Spleen (tissue), 11 donors: Measurements from ENCODE around the gene CRB2. TPM values are rescaled to one million over a fixed set of nuclear protein-coding genes. Genes with fewer than 3 reads are reported as not detected.

Experiments used
- DNase-seq: peaks from one replicate; pipeline ENCODE4 v3.0.0-alpha.2; 2020
- H3K27ac ChIP-seq, 8 donors: fragments of 200-600 bp; sonication (generic) in 7 of 8; 1 replicate in 4 of 8; 2 replicates in 4 of 8; pipeline versions ENCODE4 v1.5.0 to v1.8.0; 2016 to 2021; ENCODE audit warnings: inconsistent platforms in 4 of 8, mild to moderate bottlenecking in 4 of 8, moderate library complexity in 1 of 8
- H3K27me3 ChIP-seq, 7 donors: fragments of 200-600 bp; sonication (generic) in 6 of 7; replicated peaks in 1 of 7; 1 replicate in 4 of 7; 2 replicates in 3 of 7; pipeline versions ENCODE4 v1.5.0 to v1.8.0; 2016 to 2021; ENCODE audit warnings: inconsistent platforms in 3 of 7, mild to moderate bottlenecking in 1 of 7
- H3K36me3 ChIP-seq, 6 donors: fragments of 200-600 bp; sonication (generic) in 5 of 6; 1 replicate in 4 of 6; 2 replicates in 2 of 6; pipeline versions ENCODE4 v1.5.0 to v1.8.0; 2016 to 2021; ENCODE audit warnings: inconsistent platforms in 2 of 6
- H3K4me1 ChIP-seq, 6 donors: fragments of 200-600 bp; sonication (generic) in 5 of 6; 1 replicate in 3 of 6; 2 replicates in 3 of 6; pipeline versions ENCODE4 v1.5.0 to v1.8.0; 2016 to 2021; ENCODE audit warnings: inconsistent platforms in 3 of 6
- H3K4me3 ChIP-seq, 8 donors: fragments of 200-600 bp; sonication (generic) in 7 of 8; 1 replicate in 4 of 8; 2 replicates in 4 of 8; pipeline versions ENCODE4 v1.5.0 to v1.8.0; 2016 to 2021; ENCODE audit warnings: inconsistent platforms in 4 of 8, mild to moderate bottlenecking in 4 of 8, moderate library complexity in 2 of 8
- H3K9me3 ChIP-seq, 8 donors: fragments of 200-600 bp; sonication (generic) in 7 of 8; 1 replicate in 4 of 8; 2 replicates in 4 of 8; pipeline versions ENCODE4 v1.5.0 to v1.8.0; 2016 to 2021; ENCODE audit warnings: inconsistent platforms in 4 of 8
- POLR2A ChIP-seq, 3 donors: fragments of 450-650 bp; IDR thresholded peaks; one replicate each; pipeline ENCODE4 v1.5.1; 2017; ENCODE audit warnings: antibody characterized with exemption in 3 of 3, mild to moderate bottlenecking in 1 of 3
- POLR2AphosphoS5 ChIP-seq, 3 donors: sonication (generic); formaldehyde crosslinking; IDR thresholded peaks; one replicate each; pipeline ENCODE4 v1.5.1; 2017; ENCODE audit warnings: antibody characterized with exemption in 3 of 3
- WGBS, 5 donors: extraction: QIAGEN DNeasy Blood & Tissue Kit in 3 of 5; methylation state at CpG; one replicate each; pipeline versions ENCODE4 v1.1.5 to v1.1.7; 2013 to 2018; 5-methylcytosine and 5-hydroxymethylcytosine counted together
- intact Hi-C: fragments of 100-400 bp; cut with DNase I; formaldehyde crosslinking; loops from one replicate; pipeline ENCODE4 v1.15.0; 2023; ENCODE audit warnings: low total_unique reads
- polyA plus RNA-seq, 3 donors: library from polyadenylated mRNA; stranded (reverse); fragments of 200-250 nt; gene quantifications; one replicate each; pipeline ENCODE4 v1.2.1, GENCODE V29; 2013
- total RNA-seq, 7 donors: library from RNA; depleted of rRNA in 3 of 7; stranded (reverse); fragments of >200 nt in 3 of 7; fragmentation: NEBNext Ultra II Directional in 4 of 7; extraction: Animal tissue kit (Norgen Biotek cat#: 25700) in 4 of 7; gene quantifications; one replicate each; pipeline versions ENCODE4 v1.1.0 to v1.2.1, GENCODE V29; 2016 to 2021
- TF ChIP-seq, protein P1 (sequence below), 11 experiments: fragments of 200-600 bp in 7 of 11; fragments of 450-650 bp in 4 of 11; sonication (generic) in 4 of 11; IDR thresholded peaks in 8 of 11; conservative IDR thresholded peaks in 3 of 11; 1 replicate in 7 of 11; 2 replicates in 4 of 11; pipeline versions ENCODE4 v1.4.0 to v1.8.0; 2016 to 2021; ENCODE audit warnings: antibody characterized with exemption in 11 of 11, inconsistent platforms in 4 of 11, mild to moderate bottlenecking in 1 of 11
- donor health status: healthy with polysubstance abuse.
- donor health status: DM: no; HTN: no; CAD: no; lungs with moderate emphysema.
- donor health status: DM: no; HTN: no; CAD: no.
- donor health status: Bipolar disorder and iron deficiency.
- donor health status: healthy.
- donor health status: DM: no; HTN: no; CAD: no.
- donor health status: DM: yes; HTN: yes; CAD: no.

CRB2 gene
- total and polyA plus RNA-seq, 10 donors = 0.34 to 3.0 (median 1.6) TPM

DNA sequence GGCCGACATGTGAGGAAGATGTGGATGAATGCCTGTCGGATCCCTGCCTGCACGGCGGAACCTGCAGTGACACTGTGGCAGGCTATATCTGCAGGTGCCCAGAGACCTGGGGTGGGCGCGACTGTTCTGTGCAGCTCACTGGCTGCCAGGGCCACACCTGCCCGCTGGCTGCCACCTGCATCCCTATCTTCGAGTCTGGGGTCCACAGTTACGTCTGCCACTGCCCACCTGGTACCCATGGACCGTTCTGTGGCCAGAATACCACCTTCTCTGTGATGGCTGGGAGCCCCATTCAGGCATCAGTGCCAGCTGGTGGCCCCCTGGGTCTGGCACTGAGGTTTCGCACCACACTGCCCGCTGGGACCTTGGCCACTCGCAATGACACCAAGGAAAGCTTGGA is 14.1 kb downstream of the CRB2 start:
- Histone ChIP-seq H3K4me3 (no peak overlapping the region), H3K27me3 (peaks cover 0 to 93% (median 50%) of the 10 kb centered on the region in 7 donors)
- DNase-seq = no peak

DNA sequence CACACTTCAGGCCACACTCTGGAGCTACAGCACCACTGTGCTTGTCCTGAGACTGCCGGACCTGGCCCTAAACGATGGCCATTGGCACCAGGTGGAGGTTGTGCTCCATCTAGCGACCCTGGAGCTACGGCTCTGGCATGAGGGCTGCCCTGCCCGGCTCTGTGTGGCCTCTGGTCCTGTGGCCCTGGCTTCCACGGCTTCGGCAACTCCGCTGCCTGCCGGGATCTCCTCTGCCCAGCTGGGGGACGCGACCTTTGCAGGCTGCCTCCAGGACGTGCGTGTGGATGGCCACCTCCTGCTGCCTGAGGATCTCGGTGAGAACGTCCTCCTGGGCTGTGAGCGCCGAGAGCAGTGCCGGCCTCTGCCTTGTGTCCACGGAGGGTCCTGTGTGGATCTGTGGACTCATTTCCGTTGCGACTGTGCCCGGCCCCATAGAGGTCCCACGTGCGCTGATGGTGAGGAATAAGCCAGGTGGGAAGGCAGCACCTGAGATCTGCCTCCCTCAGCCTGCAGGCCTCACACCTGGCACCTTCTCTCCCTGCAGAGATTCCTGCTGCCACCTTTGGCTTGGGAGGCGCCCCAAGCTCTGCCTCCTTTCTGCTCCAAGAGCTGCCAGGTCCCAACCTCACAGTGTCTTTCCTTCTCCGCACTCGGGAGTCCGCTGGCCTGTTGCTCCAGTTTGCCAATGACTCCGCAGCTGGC is 14.7 kb downstream of the CRB2 start:
- WGBS, 5 donors = 83 to 92% (median 85%) methylated on average over 10 to 29 of the region's 29 CpGs
- Histone ChIP-seq H3K27ac (no peak overlapping the region), H3K36me3 (no peaks in the 10 kb centered on the region), H3K9me3 (no peaks in the 10 kb centered on the region), H3K27me3 (peaks cover 0 to 98% (median 50%) of the 10 kb centered on the region in 7 donors), H3K4me1 (peaks cover 0 to 29% (median 18%) of the 10 kb centered on the region in 6 donors), H3K4me3 (no peak overlapping the region)
- intact Hi-C loops = no loop called here
- TF ChIP-seq POLR2A (IDR thresholded peaks at IDR 0.05) (no peak), POLR2AphosphoS5 (IDR thresholded peaks at IDR 0.05) (no peak)
- TF ChIP-seq, protein P1, sequence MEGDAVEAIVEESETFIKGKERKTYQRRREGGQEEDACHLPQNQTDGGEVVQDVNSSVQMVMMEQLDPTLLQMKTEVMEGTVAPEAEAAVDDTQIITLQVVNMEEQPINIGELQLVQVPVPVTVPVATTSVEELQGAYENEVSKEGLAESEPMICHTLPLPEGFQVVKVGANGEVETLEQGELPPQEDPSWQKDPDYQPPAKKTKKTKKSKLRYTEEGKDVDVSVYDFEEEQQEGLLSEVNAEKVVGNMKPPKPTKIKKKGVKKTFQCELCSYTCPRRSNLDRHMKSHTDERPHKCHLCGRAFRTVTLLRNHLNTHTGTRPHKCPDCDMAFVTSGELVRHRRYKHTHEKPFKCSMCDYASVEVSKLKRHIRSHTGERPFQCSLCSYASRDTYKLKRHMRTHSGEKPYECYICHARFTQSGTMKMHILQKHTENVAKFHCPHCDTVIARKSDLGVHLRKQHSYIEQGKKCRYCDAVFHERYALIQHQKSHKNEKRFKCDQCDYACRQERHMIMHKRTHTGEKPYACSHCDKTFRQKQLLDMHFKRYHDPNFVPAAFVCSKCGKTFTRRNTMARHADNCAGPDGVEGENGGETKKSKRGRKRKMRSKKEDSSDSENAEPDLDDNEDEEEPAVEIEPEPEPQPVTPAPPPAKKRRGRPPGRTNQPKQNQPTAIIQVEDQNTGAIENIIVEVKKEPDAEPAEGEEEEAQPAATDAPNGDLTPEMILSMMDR (IDR thresholded peaks at IDR 0.05 in 8 of 11, conservative IDR thresholded peaks at IDR 0.05 in 3 of 11) = no peak
- no peak for DNase-seq

More for the DNA sequence above, 14.1 kb downstream of the CRB2 start:
- 85 to 94% (median 90%) methylated on average over 8 to 13 of the region's 13 CpGs for WGBS, 5 donors
- H3K4me1 ChIP-seq = peaks cover 0 to 24% (median 14%) of the 10 kb centered on the region in 6 donors
- H3K27ac ChIP-seq = no peak overlapping the region
- H3K9me3 ChIP-seq = no peaks in the 10 kb centered on the region
- H3K36me3 ChIP-seq = no peaks in the 10 kb centered on the region
- intact Hi-C loops = no loop called here
- TF ChIP-seq, protein P1 (IDR thresholded peaks at IDR 0.05 in 8 of 11, conservative IDR thresholded peaks at IDR 0.05 in 3 of 11) = no peak
- TF ChIP-seq POLR2AphosphoS5 (IDR thresholded peaks at IDR 0.05) = no peak
- no peak for TF ChIP-seq POLR2A (IDR thresholded peaks at IDR 0.05)

DNA sequence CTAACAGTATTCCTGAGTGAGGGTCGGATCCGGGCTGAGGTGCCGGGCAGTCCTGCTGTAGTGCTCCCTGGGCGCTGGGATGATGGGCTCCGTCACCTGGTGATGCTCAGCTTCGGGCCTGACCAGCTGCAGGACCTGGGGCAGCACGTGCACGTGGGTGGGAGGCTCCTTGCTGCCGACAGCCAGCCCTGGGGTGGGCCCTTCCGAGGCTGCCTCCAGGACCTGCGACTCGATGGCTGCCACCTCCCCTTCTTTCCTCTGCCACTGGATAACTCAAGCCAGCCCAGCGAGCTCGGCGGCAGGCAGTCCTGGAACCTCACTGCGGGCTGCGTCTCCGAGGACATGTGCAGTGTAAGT is 15.2 kb downstream of the CRB2 start:
- TF ChIP-seq POLR2A (IDR thresholded peaks at IDR 0.05) (no peak), POLR2AphosphoS5 (IDR thresholded peaks at IDR 0.05) (no peak)
- TF ChIP-seq, protein P1 (IDR thresholded peaks at IDR 0.05 in 8 of 11, conservative IDR thresholded peaks at IDR 0.05 in 3 of 11) = no peak
- WGBS, 5 donors = 76 to 88% (median 86%) methylated on average over 4 to 18 of the region's 18 CpGs
- DNase-seq = no peak
- peaks cover 3 to 35% (median 24%) of the 10 kb centered on the region in 6 donors for H3K4me1 ChIP-seq
- no peaks in the 10 kb centered on the region for H3K36me3 ChIP-seq
- H3K9me3 ChIP-seq = no peaks in the 10 kb centered on the region
- H3K4me3 ChIP-seq = no peak overlapping the region
- H3K27me3 ChIP-seq = peaks cover 0 to 98% (median 46%) of the 10 kb centered on the region in 7 donors
- intact Hi-C loops = no loop called here
- no peak overlapping the region for H3K27ac ChIP-seq

DNA sequence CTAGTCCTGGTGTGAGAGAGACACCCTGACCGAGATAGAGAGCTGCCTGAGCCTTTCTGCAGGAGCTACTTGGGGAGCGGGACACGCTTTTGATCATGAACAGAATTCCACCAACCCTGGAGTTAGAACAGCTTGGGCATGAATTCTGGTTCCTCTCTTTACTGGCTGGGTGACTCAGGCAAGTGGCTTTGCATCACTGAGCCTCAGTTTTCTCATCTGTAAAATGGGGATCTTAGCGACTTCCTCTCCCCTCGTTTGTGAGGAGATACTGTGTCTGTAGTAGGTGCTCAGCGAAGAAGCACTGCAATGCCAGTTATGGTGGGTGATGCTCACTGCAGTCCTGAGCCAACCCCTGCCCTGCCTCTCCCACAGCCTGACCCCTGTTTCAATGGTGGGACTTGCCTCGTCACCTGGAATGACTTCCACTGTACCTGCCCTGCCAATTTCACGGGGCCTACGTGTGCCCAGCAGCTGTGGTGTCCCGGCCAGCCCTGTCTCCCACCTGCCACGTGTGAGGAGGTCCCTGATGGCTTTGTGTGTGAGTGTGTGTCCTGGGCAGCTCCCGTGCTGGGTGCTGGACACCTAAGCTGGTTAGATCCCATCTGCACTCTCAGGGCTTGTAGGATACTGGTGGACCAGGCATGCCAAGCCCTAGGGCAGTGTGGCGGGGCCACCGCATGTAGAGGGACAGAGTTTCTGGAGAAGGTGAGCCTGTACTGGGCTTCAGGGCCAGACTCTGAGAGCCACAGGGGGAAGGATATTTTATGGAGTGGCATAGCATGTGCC is 16.0 kb downstream of the CRB2 start:
- TF ChIP-seq POLR2A (IDR thresholded peaks at IDR 0.05) (no peak), POLR2AphosphoS5 (IDR thresholded peaks at IDR 0.05) (no peak)
- TF ChIP-seq, protein P1 (IDR thresholded peaks at IDR 0.05 in 8 of 11, conservative IDR thresholded peaks at IDR 0.05 in 3 of 11) = no peak
- intact Hi-C loops = no loop called here
- no peak overlapping the region for H3K27ac ChIP-seq
- no peak overlapping the region for H3K4me3 ChIP-seq
- H3K36me3 ChIP-seq = no peaks in the 10 kb centered on the region
- no peak for DNase-seq
- no peaks in the 10 kb centered on the region for H3K9me3 ChIP-seq
- H3K4me1 ChIP-seq = peaks cover 6 to 41% (median 29%) of the 10 kb centered on the region in 6 donors
- peaks cover 0 to 94% (median 44%) of the 10 kb centered on the region in 7 donors for H3K27me3 ChIP-seq
- WGBS, 5 donors = 79 to 89% (median 87%) methylated on average over 13 to 14 of the region's 14 CpGs
